HepG2 (cell line): ENCODE measurements around the gene SEC14L2. TPM values are rescaled to one million over a fixed set of nuclear protein-coding genes. Genes with fewer than 3 reads are reported as not detected.

ENCODE experiments used
- ATAC-seq: fragments of 200-7000 bp; cut with Tn5 transposase; 3 replicates; pipeline ENCODE4 v1.9.1; 2020; ENCODE audit warnings: mild to moderate bottlenecking, moderate library complexity
- BruUV-seq: library from RNA; stranded (reverse); fragments of 400-500 nt; replicated peaks from 2 replicates; lab custom pipeline; 2021; lab: Mats Ljungman, UMichigan
- CTCF ChIA-PET: fragments of 300-600 bp; formaldehyde crosslinking; extraction: SDS; loops from one replicate; lab custom pipeline; 2021; ENCODE audit warnings: low total read pairs, inconsistent platforms, low intra/inter-chr PET ratio; lab: Yijun Ruan, JAX
- POLR2A ChIA-PET: fragments of 350-600 bp; sonication (Branson Sonifier 250); formaldehyde crosslinking; loops from one replicate; lab custom pipeline; 2020; ENCODE audit warnings: antibody characterized with exemption, inconsistent platforms; lab: Yijun Ruan, JAX
- DNase-seq: peaks from one replicate; pipeline ENCODE4 v3.0.0-alpha.2; 2015; ENCODE audit warnings: low spot score
- FAIRE-seq: peaks from 3 replicates; lab custom pipeline; 2011; peaks lifted over from hg19 to GRCh38; lab: Jason Lieb, UNC
- H2AFZ ChIP-seq: one replicate; pipeline ENCODE4 v1.6.1; 2011; ENCODE audit warnings: low read length, inconsistent platforms
- H3K27ac ChIP-seq: fragments of 300-600 bp; 3 replicates; pipeline ENCODE4 v1.8.0; 2011; ENCODE audit warnings: mixed run types, mild to moderate bottlenecking, mixed read lengths, low read length, inconsistent platforms; ENCODE audit not compliant: insufficient read depth; ENCODE audit errors: extremely low read length
- H3K27me3 ChIP-seq, 2 experiments: fragments of 200-600 bp in 1 of 2; 2 replicates in 1 of 2; 3 replicates in 1 of 2; pipeline versions ENCODE4 v1.6.0 to v1.8.0; 2011; ENCODE audit warnings: low read length in 2 of 2, mild to moderate bottlenecking in 2 of 2, moderate library complexity in 2 of 2, inconsistent platforms in 1 of 2; ENCODE audit not compliant: insufficient read depth in 2 of 2, control insufficient read depth in 1 of 2
- H3K36me3 ChIP-seq, 2 experiments: fragments of 200-600 bp in 1 of 2; replicated peaks in 1 of 2; 2 replicates in 1 of 2; 3 replicates in 1 of 2; pipeline versions ENCODE4 v1.5.1 to v1.8.0; 2011; ENCODE audit warnings: low read length in 2 of 2, inconsistent platforms in 1 of 2; ENCODE audit not compliant: insufficient read depth in 2 of 2, control insufficient read depth in 1 of 2
- H3K4me1 ChIP-seq: 2 replicates; pipeline ENCODE4 v1.5.1; 2012; ENCODE audit warnings: low read length, inconsistent platforms; ENCODE audit not compliant: insufficient read depth
- H3K4me2 ChIP-seq: 2 replicates; pipeline ENCODE4 v1.6.0; 2011; ENCODE audit warnings: low read depth, low read length, inconsistent platforms
- H3K4me3 ChIP-seq, 3 experiments: fragments of 200-600 bp in 1 of 3; sonication (generic), shearing (Covaris generic) in 1 of 3; replicated peaks in 1 of 3; 2 replicates each; pipeline ENCODE4 v1.5.1; 2011 to 2016; ENCODE audit warnings: low read length in 3 of 3, inconsistent platforms in 2 of 3, low read depth in 2 of 3, mild to moderate bottlenecking in 2 of 3, control low read depth in 1 of 3, mixed read lengths in 1 of 3; ENCODE audit not compliant: insufficient read depth in 1 of 3
- H3K79me2 ChIP-seq: one replicate; pipeline ENCODE4 v1.6.1; 2011; ENCODE audit warnings: low read length, inconsistent platforms; ENCODE audit not compliant: insufficient read depth
- H3K9ac ChIP-seq: 2 replicates; pipeline ENCODE4 v1.6.0; 2011; ENCODE audit warnings: mild to moderate bottlenecking, low read depth, low read length, inconsistent platforms; ENCODE audit not compliant: insufficient read depth
- H3K9me3 ChIP-seq: 2 replicates; pipeline ENCODE4 v1.5.1; 2012; ENCODE audit warnings: mild to moderate bottlenecking, low read length
- H4K20me1 ChIP-seq: 2 replicates; pipeline ENCODE4 v1.6.0; 2011; ENCODE audit warnings: inconsistent platforms, mild to moderate bottlenecking, low read length, moderate library complexity; ENCODE audit not compliant: insufficient read depth
- BCLAF1 ChIP-seq: fragments of 450-650 bp; IDR thresholded peaks from 2 replicates; pipeline ENCODE4 v1.6.1; 2017; ENCODE audit warnings: mild to moderate bottlenecking
- CHD2 ChIP-seq: IDR thresholded peaks from 2 replicates; pipeline ENCODE4 v1.6.1; 2011; ENCODE audit warnings: low read depth, low read length, improper control_type of control experiment
- NFE2L2 ChIP-seq: fragments of 150-350 bp; IDR thresholded peaks from 2 replicates; pipeline ENCODE4 v1.6.1; 2014; ENCODE audit warnings: low read length
- RBFOX2 ChIP-seq: fragments of 200-400 bp; formaldehyde crosslinking; IDR thresholded peaks from 2 replicates; pipeline ENCODE4 v1.6.1; 2017; ENCODE audit warnings: low read depth, mild to moderate bottlenecking, low read length
- ZMYM3 ChIP-seq: sonication (generic); formaldehyde crosslinking; IDR thresholded peaks from 2 replicates; pipeline ENCODE4 v1.5.1; 2020; ENCODE audit warnings: mild to moderate bottlenecking, missing genetic modification reagents
- ZNF543 ChIP-seq: sonication (generic); formaldehyde crosslinking; IDR thresholded peaks from 2 replicates; pipeline ENCODE4 v1.4.0; 2020; ENCODE audit warnings: mild to moderate bottlenecking, missing genetic modification reagents
- ZNF546 ChIP-seq: sonication (generic); formaldehyde crosslinking; conservative IDR thresholded peaks from 2 replicates; pipeline ENCODE4 v1.8.1; 2023; ENCODE audit warnings: mild to moderate bottlenecking, missing genetic modification reagents
- ZNF768 ChIP-seq: sonication (generic); formaldehyde crosslinking; IDR thresholded peaks from 2 replicates; pipeline ENCODE4 v1.4.0; 2020; ENCODE audit warnings: missing genetic modification reagents
- WGBS: methylation state at CpG from one replicate; pipeline ENCODE4 v1.1.6; 2017; ENCODE audit warnings: low lambda C conversion rate; 5-methylcytosine and 5-hydroxymethylcytosine counted together
- in situ Hi-C: cut with HindIII; loops from 2 replicates; pipeline ENCODE4 v1.10.0; 2017; ENCODE audit warnings: low pct_unique_long_range_greater_than_20kb; ENCODE audit not compliant: extremely low pct_ligation_motif_present
- intact Hi-C: fragments of 100-400 bp; cut with micrococcal nuclease; formaldehyde crosslinking; loops from one replicate; pipeline ENCODE4 v1.10.0; 2022; ENCODE audit not compliant: unreplicated experiment
- polyA plus RNA-seq, 8 experiments: library from polyadenylated mRNA; depleted of rRNA in 3 of 8; stranded (reverse) in 7 of 8; unstranded in 1 of 8; fragments of >200 nt; fragmentation: Illumina TruSeq in 4 of 8; extraction: Trizol in 4 of 8; gene quantifications; 2 replicates each; pipeline versions ENCODE4 v1.2.1 to v1.2.3, GENCODE V29; 2011 to 2016; ENCODE audit warnings: low read depth in 4 of 8, missing spikeins in 1 of 8, mixed read lengths in 1 of 8; ENCODE audit not compliant: insufficient read depth in 1 of 8
- total RNA-seq, 5 experiments: library from RNA; depleted of rRNA; stranded (reverse); fragments of >200 nt; fragmentation: Illumina TruSeq; extraction: Trizol; gene quantifications; 2 replicates each; pipeline ENCODE4 v1.2.3, GENCODE V29; 2016; ENCODE audit warnings: low read depth in 1 of 5

The SEC14L2 gene
- total and polyA plus RNA-seq, 2 of the 13 experiments (the other 11 are each of a cell fraction or from before 2014, with no cell fraction given): 4.1 to 5.1 TPM

DNA sequence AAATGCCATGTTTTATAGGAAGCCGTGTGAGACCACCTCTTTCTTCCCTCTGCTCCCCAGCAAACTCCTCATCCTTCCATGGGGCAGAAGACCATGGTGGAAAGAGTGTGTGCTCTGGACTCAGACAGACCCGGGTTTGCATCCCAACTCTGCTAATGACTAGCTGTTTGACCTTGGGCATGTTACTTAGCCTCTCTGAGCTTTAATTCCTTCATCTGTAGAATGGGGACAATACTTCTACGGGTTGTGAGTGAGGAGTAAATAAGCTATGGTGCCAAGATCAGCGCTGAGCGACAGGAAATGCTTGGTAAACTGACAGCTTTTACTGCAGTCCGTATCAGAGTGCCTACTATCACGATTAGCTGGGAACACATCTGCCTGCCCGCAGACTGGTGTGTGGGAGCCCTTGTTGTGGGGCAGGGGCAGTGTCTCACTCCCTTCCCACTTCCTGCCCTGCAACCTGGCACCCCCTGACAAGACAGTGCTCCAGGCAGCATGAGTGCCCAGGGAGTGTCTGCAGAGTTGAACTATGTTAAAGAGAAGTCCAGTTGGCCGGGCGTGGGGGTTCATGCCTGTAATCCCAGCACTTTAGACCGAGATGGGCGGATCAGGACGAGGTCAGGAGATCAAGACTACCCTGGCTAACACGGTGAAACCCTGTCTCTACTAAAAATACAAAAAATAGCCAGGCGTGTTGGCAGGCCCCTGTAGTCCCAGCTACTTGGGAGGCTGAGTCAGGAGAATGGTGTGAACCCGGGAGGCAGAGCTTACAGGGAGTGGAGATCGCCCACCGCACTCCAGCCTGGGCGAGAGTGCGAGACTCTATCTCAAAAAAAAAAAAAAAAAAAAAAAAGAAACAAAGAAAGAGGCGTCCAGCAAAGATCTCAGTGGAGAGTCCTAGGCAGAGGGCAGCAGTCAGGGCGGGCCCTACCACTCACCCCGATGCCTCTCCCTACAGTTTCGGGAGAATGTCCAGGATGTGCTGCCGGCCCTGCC lies 2.2 kb downstream of the SEC14L2 start (continued):
- TF ChIP-seq ZNF543 (CRISPR knock-in tag) (no peak), CHD2 (no peak), RBFOX2 (no peak), ZMYM3 (CRISPR knock-in tag) (peak; percentile 57; the same call in 1 of the 2 replicates), ZNF546 (CRISPR knock-in tag) (no peak), NFE2L2 (no peak)

DNA sequence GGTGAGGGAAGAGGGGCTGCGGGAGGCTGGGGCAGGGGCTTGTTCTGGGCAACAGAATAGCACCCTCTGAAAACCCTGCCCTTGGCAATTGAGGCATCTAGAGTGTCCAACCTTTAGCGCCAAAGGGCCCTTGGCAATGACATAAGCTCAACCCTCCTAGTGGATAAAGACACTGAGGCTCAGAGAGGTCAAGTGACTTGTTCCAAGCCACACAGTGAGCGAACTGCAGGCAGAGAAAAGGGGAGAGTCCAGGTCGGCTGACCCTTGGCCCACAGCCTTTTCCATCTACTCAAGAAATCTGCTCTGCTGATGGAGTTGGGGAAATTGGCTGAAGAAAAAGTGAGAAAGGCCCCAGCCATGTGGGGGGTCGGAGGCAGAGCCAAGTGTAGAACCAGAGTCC lies 2.9 kb downstream of the SEC14L2 start:
- FAIRE-seq: no peak
- H3K9me3 ChIP-seq: no peaks in the 10 kb centered on the region
- no peak for DNase-seq
- no peak overlapping the region for H3K4me3 ChIP-seq
- peaks cover 70% of the 10 kb centered on the region for H3K4me1 ChIP-seq
- ATAC-seq: no peak
- H3K27ac ChIP-seq: no peak overlapping the region
- 93% methylated on average over 5 of the region's 5 CpGs for WGBS
- in situ Hi-C loops: loop anchor here (25.0 kb wide), 1 partner anchor 287 kb away; no protein-coding TSS in a partner anchor
- POLR2A ChIA-PET: interaction anchor here (10.2 kb wide), 1 partner anchor 24 kb away, joined by 164 read pairs; the partner anchor contains the start of gene MTFP1
- peak; percentile 93 for TF ChIP-seq ZNF768 (CRISPR knock-in tag)
- no peak for TF ChIP-seq BCLAF1
- H3K36me3 ChIP-seq: no peaks in the 10 kb centered on the region
- no peaks in the 10 kb centered on the region; a peak in 1 of 5 replicates for H3K27me3 ChIP-seq
- no peaks in the 10 kb centered on the region for H3K79me2 ChIP-seq
- no peak overlapping the region for H3K9ac ChIP-seq
- CTCF ChIA-PET: no interaction called here
- no peak overlapping the region for H3K4me2 ChIP-seq
- no TSS peak for BruUV-seq
- H4K20me1 ChIP-seq: no peaks in the 10 kb centered on the region
- no peak overlapping the region for H2AFZ ChIP-seq
- intact Hi-C loops: no loop called here
